Uterus (tissue), 4 donors: ENCODE measurements around the gene MYOT. TPM values are rescaled to one million over a fixed set of nuclear protein-coding genes. Genes with fewer than 3 reads are reported as not detected.
A peak's percentile ranks its signal among the peaks of the same experiment; 100 is the strongest.

Experiments used
- DNase-seq, 2 donors: peaks; one replicate each; pipeline ENCODE4 v3.0.0-alpha.2; 2019 to 2020
- H3K27ac ChIP-seq, 2 donors: fragments of 200-600 bp; sonication (generic); 1 replicate in 1 of 2; 2 replicates in 1 of 2; pipeline ENCODE4 v1.5.1; 2016 to 2018
- H3K27me3 ChIP-seq, 2 donors: fragments of 200-600 bp; sonication (generic); one replicate each; pipeline ENCODE4 v1.5.1; 2018 to 2019; ENCODE audit warnings: control low read depth in 1 of 2
- H3K36me3 ChIP-seq, 2 donors: fragments of 200-600 bp; sonication (generic); one replicate each; pipeline ENCODE4 v1.5.1; 2019; ENCODE audit warnings: control low read depth in 1 of 2
- H3K4me1 ChIP-seq, 2 donors: fragments of 200-600 bp; sonication (generic); one replicate each; pipeline ENCODE4 v1.5.1; 2018 to 2019; ENCODE audit warnings: control low read depth in 1 of 2
- H3K4me3 ChIP-seq, 2 donors: fragments of 200-600 bp; sonication (generic); 1 replicate in 1 of 2; 2 replicates in 1 of 2; pipeline ENCODE4 v1.5.1; 2018 to 2019; ENCODE audit warnings: mild to moderate bottlenecking in 1 of 2
- H3K9me3 ChIP-seq, 2 donors: fragments of 200-600 bp; sonication (generic); one replicate each; pipeline ENCODE4 v1.5.1; 2019; ENCODE audit warnings: control low read depth in 1 of 2
- CTCF ChIP-seq, 4 experiments: fragments of 200-600 bp in 2 of 4; fragments of 450-650 bp in 2 of 4; sonication (generic) in 2 of 4; IDR thresholded peaks; one replicate each; pipeline ENCODE4 v1.5.1; 2016 to 2019; ENCODE audit warnings: antibody characterized with exemption in 4 of 4, mild to moderate bottlenecking in 2 of 4, moderate library complexity in 1 of 4
- POLR2A ChIP-seq, 2 donors: fragments of 450-650 bp; IDR thresholded peaks; one replicate each; pipeline ENCODE4 v1.6.1; 2016; ENCODE audit warnings: antibody characterized with exemption in 2 of 2, mild to moderate bottlenecking in 1 of 2, moderate library complexity in 1 of 2
- intact Hi-C: fragments of 100-400 bp; cut with DNase I; formaldehyde crosslinking; loops from one replicate; pipeline ENCODE4 v1.15.1; 2023; ENCODE audit warnings: low total_unique reads
- total RNA-seq, 4 donors: library from RNA; depleted of rRNA in 3 of 4; stranded (reverse); fragments of >200 nt in 3 of 4; gene quantifications; one replicate each; pipeline versions ENCODE4 v1.1.0 to v1.2.4, GENCODE V29; 2014 to 2023
- donor health status: DM: yes; HTN: yes; CAD: no.

The MYOT gene
- total RNA-seq, 4 donors from 2014 or later, result 0.51 to 2.7 (median 1.1) TPM

GRCh38 chr5:137880313-137880712, 12.7 kb downstream of the MYOT start:
- no peak overlapping the region for H3K4me3 ChIP-seq

GRCh38 chr5:137887831-137888230, 20.2 kb downstream of the MYOT start:
- peak overlapping the region; percentile 86 to 90 for H3K27ac ChIP-seq
- H3K27me3 ChIP-seq, result no peaks in the 10 kb centered on the region
- H3K4me3 ChIP-seq, result no peak overlapping the region
- intact Hi-C loops, result no loop called here
- DNase-seq, result no peak
- no peaks in the 10 kb centered on the region for H3K9me3 ChIP-seq
- TF ChIP-seq CTCF (IDR thresholded peaks at IDR 0.05), result no peak
- no peak for TF ChIP-seq POLR2A (IDR thresholded peaks at IDR 0.05)
- no peaks in the 10 kb centered on the region for H3K4me1 ChIP-seq
- H3K36me3 ChIP-seq, result no peaks in the 10 kb centered on the region

More at GRCh38 chr5:137880313-137880712, 12.7 kb downstream of the MYOT start:
- no peaks in the 10 kb centered on the region for H3K27me3 ChIP-seq
- TF ChIP-seq POLR2A (IDR thresholded peaks at IDR 0.05) (no peak), CTCF (IDR thresholded peaks at IDR 0.05) (no peak)
- DNase-seq, result no peak
- no peak overlapping the region for H3K27ac ChIP-seq
- H3K9me3 ChIP-seq, result no peaks in the 10 kb centered on the region
- intact Hi-C loops, result no loop called here
- H3K4me1 ChIP-seq, result no peaks in the 10 kb centered on the region
- no peaks in the 10 kb centered on the region for H3K36me3 ChIP-seq

- Histone ChIP-seq H3K9me3 (no peaks in the 10 kb centered on the region), H3K36me3 (no peaks in the 10 kb centered on the region), H3K27me3 (no peaks in the 10 kb centered on the region), H3K4me3 (peak overlapping the region; percentile 27 to 36), H3K4me1 (no peaks in the 10 kb centered on the region), H3K27ac (peak overlapping the region; percentile 86 to 90)
- intact Hi-C loops, result no loop called here
- no peak for DNase-seq
- TF ChIP-seq CTCF (IDR thresholded peaks at IDR 0.05) (no peak), POLR2A (IDR thresholded peaks at IDR 0.05) (no peak)
Measured at GRCh38 chr5:137888466-137888862, 20.8 kb downstream of the MYOT start.

- peak within 1 kb of the TSS; percentile 27 to 36 for H3K4me3 ChIP-seq
- H3K9me3 ChIP-seq, result no peaks in the 10 kb centered on the region
- peak; percentile 69 to 84 for DNase-seq
- TF ChIP-seq POLR2A (IDR thresholded peaks at IDR 0.05) (peak; percentile 31 to 42), CTCF (IDR thresholded peaks at IDR 0.05) (peak in 2 of 4 experiments; percentile 10 to 29)
- H3K36me3 ChIP-seq, result no peaks in the 10 kb centered on the region
- intact Hi-C loops, result no loop called here
- peak within 1 kb of the TSS; percentile 86 to 90 for H3K27ac ChIP-seq
- no peaks in the 10 kb centered on the region for H3K27me3 ChIP-seq
- no peaks in the 10 kb centered on the region for H3K4me1 ChIP-seq
Measured at GRCh38 chr5:137888863-137889759, 21.5 kb downstream of the MYOT start, which contains the start of gene PKD2L2. Gene PKD2L2 (plus strand): TSS chr5:137889457. CDS start chr5:137889492, 35 bp downstream.

GRCh38 chr5:137890845-137891244, 23.2 kb downstream of the MYOT start:
- Histone ChIP-seq H3K27ac (no peak overlapping the region), H3K4me3 (no peak overlapping the region), H3K27me3 (no peaks in the 10 kb centered on the region), H3K36me3 (no peaks in the 10 kb centered on the region), H3K4me1 (no peaks in the 10 kb centered on the region), H3K9me3 (no peaks in the 10 kb centered on the region)
- DNase-seq, result no peak
- TF ChIP-seq CTCF (IDR thresholded peaks at IDR 0.05) (no peak), POLR2A (IDR thresholded peaks at IDR 0.05) (no peak)
- intact Hi-C loops, result no loop called here
